Measurements from ENCODE around the gene STK11. TPM values are rescaled to one million over a fixed set of nuclear protein-coding genes. Genes with fewer than 3 reads are reported as not detected.

The STK11 gene
- total RNA-seq, 4 donors from 2014 or later = 62.5 to 76.9 (median 66.4) TPM

DNA sequence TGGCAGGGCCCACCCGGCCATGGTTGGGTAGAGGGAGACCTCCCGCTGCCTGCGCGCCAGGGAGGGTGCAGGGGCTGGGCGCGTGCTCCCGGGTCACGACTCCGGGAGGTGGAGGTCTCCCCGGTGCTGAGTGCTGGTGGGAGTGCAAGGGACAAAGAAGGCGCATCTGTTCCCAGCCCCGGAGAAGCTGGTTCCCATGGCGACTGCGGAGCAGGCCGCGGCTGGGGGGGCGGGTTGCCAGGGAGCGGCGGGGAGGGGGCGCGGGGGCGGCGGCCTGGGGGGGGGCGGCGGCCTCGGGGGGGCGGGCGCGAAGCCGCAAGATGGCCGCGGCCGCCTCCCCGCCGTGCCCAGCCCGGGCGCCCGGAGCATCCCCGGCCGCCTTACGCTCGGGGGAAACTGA lies 31.0 kb downstream of the STK11 start:
- Histone ChIP-seq H3K4me1 (peaks cover 68% of the 10 kb centered on the region), H3K27ac (peak overlapping the region; percentile 19), H3K9me3 (no peaks in the 10 kb centered on the region), H3K27me3 (peaks cover 7% of the 10 kb centered on the region), H3K4me3 (peak overlapping the region; percentile 71), H3K36me3 (no peaks in the 10 kb centered on the region)
- TF ChIP-seq POLR2AphosphoS5 (IDR thresholded peaks at IDR 0.05) (no peak), POLR2A (IDR thresholded peaks at IDR 0.05) (no peak), EP300 (IDR thresholded peaks at IDR 0.05) (no peak)
- TF ChIP-seq, protein P1, sequence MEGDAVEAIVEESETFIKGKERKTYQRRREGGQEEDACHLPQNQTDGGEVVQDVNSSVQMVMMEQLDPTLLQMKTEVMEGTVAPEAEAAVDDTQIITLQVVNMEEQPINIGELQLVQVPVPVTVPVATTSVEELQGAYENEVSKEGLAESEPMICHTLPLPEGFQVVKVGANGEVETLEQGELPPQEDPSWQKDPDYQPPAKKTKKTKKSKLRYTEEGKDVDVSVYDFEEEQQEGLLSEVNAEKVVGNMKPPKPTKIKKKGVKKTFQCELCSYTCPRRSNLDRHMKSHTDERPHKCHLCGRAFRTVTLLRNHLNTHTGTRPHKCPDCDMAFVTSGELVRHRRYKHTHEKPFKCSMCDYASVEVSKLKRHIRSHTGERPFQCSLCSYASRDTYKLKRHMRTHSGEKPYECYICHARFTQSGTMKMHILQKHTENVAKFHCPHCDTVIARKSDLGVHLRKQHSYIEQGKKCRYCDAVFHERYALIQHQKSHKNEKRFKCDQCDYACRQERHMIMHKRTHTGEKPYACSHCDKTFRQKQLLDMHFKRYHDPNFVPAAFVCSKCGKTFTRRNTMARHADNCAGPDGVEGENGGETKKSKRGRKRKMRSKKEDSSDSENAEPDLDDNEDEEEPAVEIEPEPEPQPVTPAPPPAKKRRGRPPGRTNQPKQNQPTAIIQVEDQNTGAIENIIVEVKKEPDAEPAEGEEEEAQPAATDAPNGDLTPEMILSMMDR (IDR thresholded peaks at IDR 0.05) = no peak
- whole genome bisulfite sequencing = no CpG with 5 or more reads among the region's 42 CpGs
- no peak for DNase-seq (ENCODE audit: low spot score in 2 of 2)

DNA sequence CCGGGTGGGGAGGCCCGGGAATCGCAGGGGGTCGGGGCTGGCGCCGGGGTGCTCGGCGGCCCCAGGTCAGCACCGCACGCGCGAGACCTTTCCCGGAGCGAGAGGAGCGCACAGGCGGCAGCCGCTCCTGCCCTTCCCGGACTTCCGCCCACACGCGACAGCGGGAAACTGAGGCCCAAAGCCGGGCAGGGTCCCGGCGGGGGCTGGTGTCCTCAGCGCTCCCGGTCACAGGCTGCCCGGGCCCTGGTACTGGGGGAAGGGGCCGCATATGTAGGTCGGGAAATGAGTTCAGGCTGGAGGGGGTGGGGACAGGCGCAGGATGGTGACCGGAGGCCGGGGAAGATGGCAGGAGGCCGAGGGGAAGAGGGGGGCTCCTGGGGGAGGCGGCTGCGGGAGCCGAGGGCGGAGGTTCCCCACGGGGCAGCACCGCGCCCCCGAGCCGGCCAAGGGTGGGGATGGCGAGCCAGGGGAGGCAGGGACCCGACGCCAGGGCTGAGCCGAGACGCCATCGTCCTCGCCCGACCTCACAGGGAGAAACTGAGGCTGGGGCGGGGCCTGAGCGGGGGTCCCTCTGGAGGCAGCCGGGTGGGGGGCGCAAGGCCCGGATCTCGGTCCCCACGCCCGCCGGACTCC lies 31.6 kb downstream of the STK11 start:
- no peak for DNase-seq (ENCODE audit: low spot score in 2 of 2)
- WGBS = 0% methylated on average over 15 of the region's 60 CpGs
- Histone ChIP-seq H3K36me3 (no peaks in the 10 kb centered on the region), H3K9me3 (no peaks in the 10 kb centered on the region), H3K27me3 (peaks cover 7% of the 10 kb centered on the region), H3K27ac (peak overlapping the region; percentile 65), H3K4me3 (peak overlapping the region; percentile 71), H3K4me1 (peaks cover 65% of the 10 kb centered on the region)
- TF ChIP-seq, protein P1 (IDR thresholded peaks at IDR 0.05) = no peak
- TF ChIP-seq POLR2A (IDR thresholded peaks at IDR 0.05) (no peak), EP300 (IDR thresholded peaks at IDR 0.05) (no peak)

DNA sequence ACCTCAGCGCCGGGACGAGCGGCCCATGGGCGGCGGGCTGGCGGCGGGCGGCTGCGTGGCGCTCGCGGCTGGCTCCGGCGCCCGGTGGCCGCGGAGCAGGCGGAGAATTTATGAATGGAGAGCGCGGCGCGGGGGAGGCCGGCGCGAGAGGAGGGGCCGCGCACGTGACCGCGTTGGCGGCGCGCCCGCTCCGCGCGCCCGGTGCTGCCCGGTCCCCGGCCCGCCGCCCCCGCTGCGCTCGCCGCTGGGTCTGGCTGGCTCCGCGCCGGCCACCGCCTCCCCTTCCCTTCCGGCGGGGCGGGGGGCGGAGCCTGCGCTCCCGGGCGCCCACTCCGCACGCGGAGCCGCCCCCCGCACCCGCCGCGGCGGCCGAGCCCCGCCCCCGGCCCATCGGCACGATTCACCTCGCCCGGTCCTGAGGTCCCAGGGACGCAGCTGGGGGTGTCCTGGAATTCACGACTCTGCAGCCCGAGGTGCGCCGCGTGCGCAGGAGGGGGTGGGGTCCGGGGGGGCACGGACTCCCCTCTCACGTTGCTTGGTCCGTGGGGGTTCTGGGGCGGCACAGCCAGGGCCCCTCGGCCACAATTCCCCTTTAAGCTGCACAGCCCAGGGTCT lies 32.3 kb downstream of the STK11 start, which contains the start of gene CBARP:
CBARP (minus strand) TSS at position 252 of the 615 bp plus-strand sequence. CDS start 1,905 bp downstream, outside the sequence.
- no peak for TF ChIP-seq EP300 (IDR thresholded peaks at IDR 0.05)
- TF ChIP-seq, protein P1 (IDR thresholded peaks at IDR 0.05) = no peak
- TF ChIP-seq POLR2A (IDR thresholded peaks at IDR 0.05) = no peak
- TF ChIP-seq POLR2AphosphoS5 (IDR thresholded peaks at IDR 0.05) = no peak
- H3K9me3 ChIP-seq = no peaks in the 10 kb centered on the region
- WGBS = 20% methylated on average over 2 of the region's 87 CpGs
- no peaks in the 10 kb centered on the region for H3K36me3 ChIP-seq
- peak within 1 kb of the TSS; percentile 71 for H3K4me3 ChIP-seq
- DNase-seq (ENCODE audit: low spot score in 2 of 2) = no peak
- peak within 1 kb of the TSS; percentile 65 for H3K27ac ChIP-seq
- H3K27me3 ChIP-seq = peaks cover 7% of the 10 kb centered on the region
- peaks cover 65% of the 10 kb centered on the region for H3K4me1 ChIP-seq

DNA sequence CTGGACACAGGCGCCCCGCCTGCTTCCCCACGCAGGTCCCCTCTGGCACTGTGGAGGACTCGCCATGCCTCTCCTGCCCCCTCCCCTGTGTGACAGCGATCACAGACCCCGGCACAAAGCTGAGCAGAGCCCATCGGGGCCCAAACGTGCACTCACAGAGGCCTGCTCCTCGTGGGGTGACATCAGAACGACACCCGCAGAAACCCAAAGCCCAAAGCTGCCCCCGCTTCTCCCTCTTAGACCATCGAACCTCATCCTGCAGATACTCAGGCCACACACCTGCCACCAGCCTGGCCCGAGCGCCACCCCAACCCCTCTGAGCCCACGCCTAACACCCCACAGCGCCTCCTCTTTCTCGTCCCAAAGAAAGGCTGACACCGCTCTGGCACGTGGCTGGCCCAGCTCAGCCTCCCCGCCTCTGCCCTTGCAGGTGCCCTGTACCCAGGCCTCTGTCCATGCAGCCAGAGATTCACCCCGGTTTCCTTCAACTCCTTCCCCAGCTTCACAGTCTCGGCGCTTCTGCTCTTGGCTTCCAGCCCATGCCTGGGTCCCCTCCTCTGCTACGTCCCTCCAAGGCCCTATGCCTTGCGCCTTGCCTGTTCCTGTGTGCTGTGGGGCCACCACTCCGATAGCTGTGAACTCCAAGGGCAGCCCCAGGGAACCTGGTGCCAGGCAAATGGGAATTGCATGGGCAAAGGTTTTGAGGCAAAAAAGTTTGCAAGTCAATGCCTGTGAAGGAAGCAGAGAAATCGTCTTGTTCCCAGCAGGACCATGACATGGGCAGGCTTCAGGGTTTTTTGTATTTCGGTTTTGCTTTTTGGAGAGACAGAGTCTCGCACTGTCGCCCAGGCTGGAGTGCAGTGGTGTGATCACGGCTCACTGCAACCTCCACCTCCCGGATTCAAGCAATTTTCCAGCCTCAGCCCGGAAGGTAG lies 33.1 kb downstream of the STK11 start:
- Histone ChIP-seq H3K27ac (no peak overlapping the region), H3K27me3 (peaks cover 7% of the 10 kb centered on the region), H3K9me3 (no peaks in the 10 kb centered on the region), H3K4me1 (peaks cover 65% of the 10 kb centered on the region), H3K4me3 (peak overlapping the region; percentile 71), H3K36me3 (no peaks in the 10 kb centered on the region)
- TF ChIP-seq, protein P1 (IDR thresholded peaks at IDR 0.05) = no peak
- TF ChIP-seq EP300 (IDR thresholded peaks at IDR 0.05) (no peak), POLR2AphosphoS5 (IDR thresholded peaks at IDR 0.05) (no peak), POLR2A (IDR thresholded peaks at IDR 0.05) (no peak)
- WGBS = 65% methylated on average over 28 of the region's 34 CpGs
- no peak for DNase-seq (ENCODE audit: low spot score in 2 of 2)

Data from suprapubic skin (tissue), 4 donors.